Endothelial cell of umbilical vein (primary cell): ENCODE data around the gene ZNF254.

Source experiments
- EZH2 ChIP-seq: IDR thresholded peaks from 2 replicates; pipeline ENCODE4 v1.6.1; 2012; ENCODE audit warnings: borderline replicate concordance, low read depth, mild to moderate bottlenecking, moderate library complexity, low read length, inconsistent platforms; ENCODE audit not compliant: severe bottlenecking
- FOS ChIP-seq: IDR thresholded peaks from 2 replicates; pipeline ENCODE4 v1.6.1; 2011; ENCODE audit warnings: mild to moderate bottlenecking, low read length, moderate library complexity, borderline replicate concordance; ENCODE audit not compliant: insufficient read depth
- GATA2 ChIP-seq: IDR thresholded peaks from 2 replicates; pipeline ENCODE4 v1.7.0; 2011; ENCODE audit warnings: low read depth, mild to moderate bottlenecking, moderate library complexity, mixed read lengths, low read length; ENCODE audit not compliant: insufficient read length, insufficient read depth
- MYC ChIP-seq: IDR thresholded peaks from one replicate; pipeline ENCODE4 v1.6.1; 2011; ENCODE audit warnings: mild to moderate bottlenecking, low read depth, low read length
- POLR2A ChIP-seq: IDR thresholded peaks from 2 replicates; pipeline ENCODE4 v1.6.1; 2012; ENCODE audit warnings: low read depth, mild to moderate bottlenecking, control low read depth, low read length
- POLR2AphosphoS5 ChIP-seq: IDR thresholded peaks from 2 replicates; pipeline ENCODE4 v1.6.1; 2012; ENCODE audit warnings: low read depth, mild to moderate bottlenecking, control low read depth, low read length, moderate library complexity; ENCODE audit not compliant: insufficient read depth
- TF ChIP-seq, protein P1 (sequence below), 2 donors: IDR thresholded peaks; 1 replicate in 1 of 2; 2 replicates in 1 of 2; pipeline ENCODE4 v1.5.1; 2011; ENCODE audit warnings: low read length in 2 of 2, mild to moderate bottlenecking in 2 of 2, moderate library complexity in 2 of 2, control low read depth in 1 of 2, inconsistent platforms in 1 of 2, low read depth in 1 of 2; ENCODE audit not compliant: insufficient read depth in 1 of 2; ENCODE audit errors: extremely low read depth in 1 of 2
- TF ChIP-seq, protein P2 (sequence below): IDR thresholded peaks from 2 replicates; pipeline ENCODE4 v1.6.1; 2011; ENCODE audit not compliant: insufficient read depth, insufficient read length

DNA sequence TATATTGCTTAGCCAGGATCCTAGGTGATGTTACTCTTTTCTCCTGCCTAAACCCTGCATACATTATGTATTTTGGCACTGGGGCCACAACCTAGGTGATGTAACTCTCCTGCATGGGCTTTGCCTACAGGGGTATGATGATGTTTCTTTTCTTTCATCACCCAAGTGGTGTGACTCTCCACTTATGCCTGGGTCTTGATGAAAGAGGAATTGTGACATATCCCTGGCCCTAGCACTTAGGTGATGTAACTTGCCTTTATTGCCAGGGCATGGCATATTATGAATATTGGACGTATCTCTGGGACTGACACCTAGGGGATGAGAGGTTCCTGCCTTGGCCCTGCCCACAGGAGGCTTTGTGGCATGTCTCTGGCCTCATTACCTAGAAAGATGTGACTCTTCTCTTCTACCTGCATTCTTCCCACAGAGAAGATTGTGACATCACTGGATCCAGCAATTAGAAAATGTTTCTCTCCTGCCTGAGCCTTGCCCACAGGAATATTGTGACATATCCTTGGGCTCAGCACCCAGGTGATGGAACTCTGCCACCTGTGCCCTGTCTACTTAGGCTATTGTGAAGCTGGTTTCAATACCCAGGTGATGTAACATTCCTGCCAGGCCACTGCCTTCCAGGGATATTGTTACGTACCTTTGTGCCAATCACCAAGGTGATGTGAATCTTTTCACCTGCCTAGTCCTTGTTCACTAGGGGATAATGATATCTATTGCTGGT, 27.3 kb upstream of the ZNF254 start:
- TF ChIP-seq, protein P1, sequence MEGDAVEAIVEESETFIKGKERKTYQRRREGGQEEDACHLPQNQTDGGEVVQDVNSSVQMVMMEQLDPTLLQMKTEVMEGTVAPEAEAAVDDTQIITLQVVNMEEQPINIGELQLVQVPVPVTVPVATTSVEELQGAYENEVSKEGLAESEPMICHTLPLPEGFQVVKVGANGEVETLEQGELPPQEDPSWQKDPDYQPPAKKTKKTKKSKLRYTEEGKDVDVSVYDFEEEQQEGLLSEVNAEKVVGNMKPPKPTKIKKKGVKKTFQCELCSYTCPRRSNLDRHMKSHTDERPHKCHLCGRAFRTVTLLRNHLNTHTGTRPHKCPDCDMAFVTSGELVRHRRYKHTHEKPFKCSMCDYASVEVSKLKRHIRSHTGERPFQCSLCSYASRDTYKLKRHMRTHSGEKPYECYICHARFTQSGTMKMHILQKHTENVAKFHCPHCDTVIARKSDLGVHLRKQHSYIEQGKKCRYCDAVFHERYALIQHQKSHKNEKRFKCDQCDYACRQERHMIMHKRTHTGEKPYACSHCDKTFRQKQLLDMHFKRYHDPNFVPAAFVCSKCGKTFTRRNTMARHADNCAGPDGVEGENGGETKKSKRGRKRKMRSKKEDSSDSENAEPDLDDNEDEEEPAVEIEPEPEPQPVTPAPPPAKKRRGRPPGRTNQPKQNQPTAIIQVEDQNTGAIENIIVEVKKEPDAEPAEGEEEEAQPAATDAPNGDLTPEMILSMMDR (IDR thresholded peaks at IDR 0.05; ENCODE audit: extremely low read depth in 1 of 2, insufficient read depth in 1 of 2, low read depth in 1 of 2, low read length in 2 of 2) = no peak
- TF ChIP-seq POLR2A = no peak
- no peak for TF ChIP-seq EZH2
- TF ChIP-seq POLR2AphosphoS5 = no peak
- no peak for TF ChIP-seq MYC
- TF ChIP-seq FOS = no peak
- TF ChIP-seq, protein P2, sequence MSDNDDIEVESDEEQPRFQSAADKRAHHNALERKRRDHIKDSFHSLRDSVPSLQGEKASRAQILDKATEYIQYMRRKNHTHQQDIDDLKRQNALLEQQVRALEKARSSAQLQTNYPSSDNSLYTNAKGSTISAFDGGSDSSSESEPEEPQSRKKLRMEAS = no peak
- no peak for TF ChIP-seq GATA2
